Measurements from ENCODE around the gene FNDC11.
"Not testable (repeated sequence)": the region's sequence is repeated elsewhere in the genome, so short reads cannot be mapped to it uniquely, and the experiment has no call there.

FNDC11 gene

DNA sequence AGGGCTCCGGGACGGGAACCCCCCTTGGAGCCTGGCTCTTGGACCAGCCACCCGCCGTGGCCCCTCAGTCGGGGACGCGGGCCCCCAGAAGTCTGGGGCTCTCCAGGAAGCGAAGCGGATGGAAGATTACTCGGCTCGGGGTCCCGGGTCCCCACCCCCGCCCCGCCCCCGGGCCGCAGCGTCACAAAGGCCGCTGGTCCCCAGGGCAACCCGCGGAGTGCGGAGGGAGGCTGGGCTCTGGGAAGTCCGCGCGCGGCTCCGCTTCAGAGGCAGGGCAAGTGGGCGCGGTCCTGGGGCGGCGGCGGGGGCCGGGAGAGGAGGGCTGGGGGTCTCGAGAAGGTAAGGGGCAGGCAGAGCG lies at the start of gene FNDC11:
Gene FNDC11 (plus strand): TSS at position 227 of the 358 bp plus-strand sequence. CDS start 1,505 bp downstream, outside the sequence.
- DNase-seq: peak; percentile 16

- DNase-seq: no peak
Observed at GRCh38 chr20:63504642-63505041, 49.3 kb upstream of the FNDC11 start.

DNA sequence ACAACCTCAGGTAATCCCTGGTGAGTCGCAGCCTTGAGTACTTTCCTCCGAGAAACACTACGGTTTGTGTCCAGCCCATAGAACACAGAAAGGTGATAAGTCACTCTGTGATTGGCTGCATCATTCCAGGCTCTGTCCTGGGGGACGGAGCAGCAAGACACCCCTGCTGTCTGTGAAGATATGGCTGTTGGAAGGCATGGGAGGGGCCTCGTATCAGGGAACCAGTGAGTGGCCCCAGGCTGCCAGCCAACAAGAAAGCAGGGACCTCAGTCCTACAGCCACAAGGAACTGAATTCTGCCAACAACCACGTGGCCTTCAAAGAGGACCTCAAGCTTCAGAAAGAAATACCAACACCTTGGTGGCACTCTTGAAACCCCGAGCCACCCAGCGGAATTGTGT lies 48.7 kb upstream of the FNDC11 start:
- DNase-seq: no peak

- DNase-seq: no peak
Observed at GRCh38 chr20:63505723-63506122, 48.2 kb upstream of the FNDC11 start.

GRCh38 chr20:63507083-63507743 lies 46.7 kb upstream of the FNDC11 start:
- no peak for DNase-seq

DNA sequence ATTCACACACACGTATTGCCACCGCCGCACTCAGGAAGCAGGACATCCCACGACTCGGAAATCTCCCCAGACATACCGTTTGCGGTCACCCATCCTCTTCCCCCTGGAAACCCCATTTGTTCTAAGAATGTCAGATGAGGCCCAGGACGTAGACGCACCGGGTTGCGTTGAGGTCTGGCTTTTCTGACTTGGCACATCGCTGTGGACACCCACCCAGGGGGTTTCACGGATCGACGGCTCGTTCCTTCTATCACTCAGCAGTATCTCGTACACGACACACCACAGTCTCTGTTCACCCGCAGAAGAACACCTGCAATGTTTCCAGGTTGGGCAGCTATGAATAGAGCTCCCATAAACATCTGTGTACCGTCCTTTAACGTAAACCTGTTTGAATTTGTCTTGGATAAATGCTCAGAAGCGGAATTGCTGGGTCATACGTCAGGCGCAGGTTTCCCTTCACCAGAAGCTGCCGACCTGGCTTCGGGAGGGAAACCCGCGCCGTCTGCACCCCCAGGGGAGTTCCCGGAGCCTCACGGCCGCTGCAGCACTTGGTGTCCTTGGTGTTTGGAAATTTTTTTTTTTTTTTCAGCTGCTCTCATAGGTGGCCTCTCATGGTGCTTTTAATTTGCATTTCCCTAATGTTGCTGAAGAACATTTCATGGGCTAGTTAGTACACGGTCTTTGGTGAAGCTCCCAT lies 45.7 kb upstream of the FNDC11 start:
- peak; percentile 12 for DNase-seq

DNA sequence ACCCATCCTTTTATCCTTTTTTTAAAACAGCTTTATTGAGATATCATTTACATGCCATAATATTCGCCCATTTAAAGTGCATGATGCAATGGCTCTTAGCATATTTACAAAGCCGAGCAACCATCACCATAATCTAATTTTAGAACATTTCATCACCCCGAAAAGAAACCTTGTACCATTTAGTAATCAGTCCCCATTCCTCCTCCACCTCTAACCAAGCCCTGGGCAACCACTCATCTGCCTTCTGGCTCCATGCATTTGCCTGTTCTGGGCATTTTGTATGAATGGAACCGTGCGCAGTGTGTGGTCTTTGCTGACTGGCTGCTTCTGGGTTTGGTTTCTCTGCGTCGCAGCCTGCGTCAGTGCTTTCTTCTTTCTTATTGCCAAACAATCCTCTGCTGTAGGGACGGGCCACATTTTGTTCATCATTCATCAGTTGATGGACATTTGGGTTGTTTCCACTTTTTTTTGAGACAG lies 44.8 kb upstream of the FNDC11 start:
- DNase-seq: no peak

DNA sequence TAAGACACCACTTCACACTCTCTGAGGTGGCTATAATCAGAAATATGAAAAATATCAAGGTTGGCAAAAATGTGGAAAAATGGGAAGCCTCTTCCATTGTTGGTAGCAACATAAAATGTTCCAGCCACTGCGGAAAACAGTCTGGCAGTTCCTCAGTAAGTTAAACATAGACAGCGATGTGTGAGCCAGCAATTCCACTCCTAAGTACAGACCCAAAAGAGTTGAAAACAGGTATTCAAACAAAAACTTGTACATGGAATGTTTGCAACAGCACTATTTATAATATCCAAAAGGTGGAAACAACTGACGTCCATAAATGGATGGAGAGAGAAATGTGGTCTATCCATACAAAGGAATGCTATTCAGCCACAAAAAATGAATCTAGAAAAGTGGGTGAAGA lies 40.8 kb upstream of the FNDC11 start:
- no peak for DNase-seq

- DNase-seq: not testable (repeated sequence)
Observed at GRCh38 chr20:63514520-63514919, 39.4 kb upstream of the FNDC11 start.

DNA sequence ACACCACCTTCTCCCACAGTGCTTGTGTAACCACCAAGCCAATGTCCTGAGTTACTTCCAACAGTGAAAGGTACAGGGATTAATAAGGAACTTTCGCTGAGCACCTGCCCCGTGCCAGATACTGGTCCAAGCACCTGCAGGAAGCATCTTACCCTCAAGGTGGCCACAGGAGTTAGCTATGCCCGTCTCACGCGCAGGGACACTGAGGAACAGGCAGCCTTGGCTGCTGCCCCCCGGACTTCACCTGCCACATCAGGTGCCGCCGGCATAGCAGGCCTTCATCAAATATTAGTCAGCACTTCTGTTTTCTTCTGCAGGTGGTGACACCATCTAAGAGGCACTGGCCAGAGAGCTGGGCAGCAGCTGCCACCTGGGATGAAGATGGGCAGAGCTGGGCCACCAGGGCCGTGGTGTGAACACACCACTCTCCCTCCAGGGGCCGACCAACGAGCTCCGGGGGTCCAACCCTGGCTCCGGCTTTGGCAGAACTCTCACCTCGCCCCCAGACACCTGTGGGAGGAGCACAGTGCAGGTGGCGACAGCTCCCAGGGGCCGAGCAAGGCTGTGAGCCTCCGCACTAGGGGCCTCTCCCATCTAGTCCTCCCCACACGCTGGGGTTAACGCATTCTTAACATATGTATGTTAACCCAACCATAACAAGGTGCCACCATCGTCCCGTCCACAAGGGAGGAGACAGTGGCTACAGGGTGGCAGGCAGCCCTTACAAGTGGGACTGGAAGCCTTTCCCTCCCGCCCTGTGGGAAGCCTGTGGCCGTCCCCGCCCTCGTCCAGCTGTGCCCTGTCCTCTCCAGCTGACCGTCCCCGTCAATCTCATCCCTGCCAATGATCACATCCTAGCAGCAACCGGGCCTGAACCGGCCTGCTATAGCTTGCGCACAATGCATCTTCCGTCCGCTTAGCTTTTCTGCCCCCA lies 36.3 kb upstream of the FNDC11 start:
- no peak for DNase-seq

- DNase-seq: no peak
Observed at GRCh38 chr20:63518351-63518861, 35.6 kb upstream of the FNDC11 start.

DNA sequence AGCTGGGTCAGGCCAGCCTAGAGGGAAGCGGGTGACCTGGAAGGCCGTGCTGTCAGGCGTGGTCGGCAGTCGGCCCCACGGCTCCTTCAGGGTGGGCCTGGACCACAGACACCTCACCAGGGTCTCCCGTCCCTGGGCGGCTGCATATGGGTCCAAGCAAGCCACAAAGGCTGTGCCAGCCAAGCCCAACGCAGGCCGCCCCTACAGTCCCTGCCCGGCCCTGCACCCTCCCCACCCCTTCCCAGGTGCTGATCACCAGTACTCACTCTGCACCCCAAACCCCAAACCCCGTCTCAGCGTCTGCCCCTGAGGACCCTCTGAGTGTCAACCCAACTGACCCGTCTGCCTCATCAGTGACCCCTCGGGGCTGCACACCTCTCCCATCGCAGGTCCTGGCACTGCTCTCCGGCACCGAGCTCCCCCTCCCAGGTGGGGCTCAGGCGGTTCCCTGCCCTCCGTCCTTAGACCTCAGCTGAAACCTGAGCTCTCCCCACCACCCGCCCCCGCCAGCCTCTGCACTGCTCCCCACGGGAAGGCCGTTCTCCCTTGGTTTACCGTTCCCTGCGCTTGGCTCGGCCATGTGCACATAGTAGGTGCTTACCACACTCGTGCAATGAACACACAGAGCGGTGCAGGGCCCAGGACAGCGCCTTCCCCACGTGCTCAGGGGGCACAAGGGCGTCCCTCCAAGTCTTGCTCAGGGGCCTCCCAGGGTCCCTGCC lies 34.9 kb upstream of the FNDC11 start:
- DNase-seq: no peak

- DNase-seq: peak; percentile 20
Observed at GRCh38 chr20:63519668-63520503, 34.1 kb upstream of the FNDC11 start.

DNA sequence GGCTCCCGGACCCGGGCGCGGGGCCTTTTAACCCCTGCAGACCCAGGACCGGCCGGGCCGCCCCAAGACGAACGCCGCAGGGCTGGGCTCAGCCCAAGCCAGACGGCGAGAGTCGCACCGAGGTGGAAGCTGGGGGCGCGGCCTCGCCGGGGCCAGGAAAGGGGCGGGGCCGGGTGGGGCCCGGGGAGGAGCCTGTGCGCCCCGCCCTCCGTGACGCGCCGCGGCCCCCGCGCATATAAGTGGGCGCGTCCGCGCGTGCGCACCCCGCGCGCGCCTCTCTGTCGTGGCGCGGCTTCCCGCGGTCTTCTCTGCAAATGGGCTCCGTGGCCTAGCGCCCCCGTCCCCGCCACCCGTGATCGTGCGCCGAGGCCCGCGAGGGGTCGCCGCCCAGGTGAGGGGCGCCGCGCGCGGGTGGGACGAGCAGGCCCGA lies 33.4 kb upstream of the FNDC11 start, which contains the start of gene PPDPF:
Gene PPDPF (plus strand): TSS at position 262 of the 430 bp plus-strand sequence. CDS start 544 bp downstream, outside the sequence.
- DNase-seq: peak; percentile 44

- DNase-seq: peak; percentile 39
Observed at GRCh38 chr20:63520934-63521601, 32.9 kb upstream of the FNDC11 start.

GRCh38 chr20:63521602-63522001 lies 32.4 kb upstream of the FNDC11 start:
- no peak for DNase-seq

- DNase-seq: no peak
Observed at GRCh38 chr20:63522091-63522868, 31.7 kb upstream of the FNDC11 start.

DNA sequence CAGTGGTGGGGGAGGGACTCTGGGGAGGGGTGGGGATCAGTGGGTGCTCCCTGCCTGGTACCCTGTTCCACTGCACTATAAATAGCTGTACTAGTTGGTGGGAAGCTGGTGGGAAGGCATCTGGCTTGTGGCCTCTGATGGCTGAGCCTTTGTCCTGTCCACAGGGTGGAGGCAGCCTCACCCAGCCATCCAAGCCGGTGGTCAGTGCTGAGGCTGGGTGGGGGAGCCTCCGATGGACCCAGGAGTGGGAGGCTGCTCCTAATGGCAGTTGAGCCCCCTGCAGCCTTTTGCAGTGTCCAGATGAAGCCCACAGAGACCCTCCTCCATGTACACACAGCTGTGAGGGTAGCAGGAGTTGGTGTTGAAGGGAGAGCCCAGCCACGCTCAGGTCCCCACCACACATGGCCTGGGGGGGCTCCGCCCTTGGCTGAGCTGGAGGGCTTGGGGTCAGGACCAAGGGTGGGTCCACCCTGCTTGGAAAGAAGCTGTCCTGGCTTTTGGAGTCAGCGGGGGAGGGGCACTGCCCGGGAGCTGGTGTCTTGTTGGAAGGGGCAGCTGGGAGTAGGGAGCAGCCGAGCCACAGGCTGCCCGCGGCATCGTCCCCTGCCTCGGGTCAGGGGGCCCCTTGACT lies 30.9 kb upstream of the FNDC11 start:
- no peak for DNase-seq

DNA sequence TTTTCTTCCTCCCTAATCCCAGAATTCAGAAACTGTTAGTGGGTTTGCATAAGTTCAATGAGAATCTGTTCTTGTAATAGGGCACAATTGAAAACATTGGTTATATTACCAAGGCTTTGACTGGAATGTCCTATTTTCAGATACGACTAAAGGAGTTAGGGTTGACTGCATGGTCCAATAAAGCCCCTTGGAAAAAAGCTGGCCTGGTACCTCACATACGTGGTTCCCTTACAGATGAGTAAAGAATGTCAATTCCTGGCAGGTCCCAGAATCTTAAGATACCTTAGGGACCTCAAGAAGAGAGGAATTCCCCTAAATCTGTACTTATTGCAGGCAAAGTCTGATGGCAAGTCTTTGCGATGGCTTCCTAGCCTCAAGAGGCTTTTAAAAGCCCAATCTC lies 28.8 kb upstream of the FNDC11 start:
- DNase-seq: no peak

Data from DMS153 (cell line).